SKM-1 (cell line): ENCODE results near the gene TRPM8.
"Not testable (repeated sequence)": the region's sequence is repeated elsewhere in the genome, so short reads cannot be mapped to it uniquely, and the experiment has no call there.

Experiments used
- DNase-seq: peaks from one replicate; lab custom pipeline; 2025; ENCODE audit not compliant: unreplicated experiment; lab: John Stamatoyannopoulos, UW

TRPM8 gene

DNA sequence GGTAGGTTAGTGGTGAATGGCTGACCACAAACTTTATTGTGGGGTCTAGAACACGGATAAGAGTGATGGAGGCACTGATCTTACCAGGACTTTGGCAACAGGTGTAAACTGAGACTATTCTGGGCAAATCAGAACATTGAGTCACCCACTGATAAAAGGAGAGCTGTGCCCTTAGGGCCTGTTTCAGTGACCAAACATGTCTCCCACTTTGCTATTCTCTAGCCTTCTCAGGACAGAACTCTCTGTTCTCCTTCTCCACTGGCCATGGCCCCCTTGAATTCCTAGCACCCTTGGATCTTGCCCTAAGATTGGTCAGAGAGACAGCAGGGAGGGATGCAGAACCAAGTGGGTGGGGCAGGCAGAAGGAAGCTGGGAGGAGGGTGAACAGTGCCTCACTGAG, 18.3 kb downstream of the TRPM8 start:
- DNase-seq, result no peak

DNA sequence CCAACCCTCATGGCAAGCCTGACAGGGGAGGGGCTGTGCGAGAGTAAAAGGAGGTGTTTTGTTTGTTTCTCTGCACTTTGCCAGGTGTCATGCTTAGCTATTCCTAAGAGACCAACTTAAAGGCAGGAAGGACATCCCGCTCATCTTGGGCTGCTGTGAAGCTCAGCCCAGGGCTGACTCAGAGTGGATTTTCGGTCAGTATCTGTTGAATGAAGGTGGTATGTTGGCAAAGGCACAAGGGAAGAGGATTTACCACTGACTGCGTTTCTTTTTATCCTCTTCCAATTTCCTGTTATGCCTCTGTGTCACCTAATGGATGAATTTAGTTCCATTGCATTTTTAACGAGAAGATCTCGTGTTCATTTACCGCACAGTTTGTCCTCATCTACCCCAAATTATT, 18.9 kb downstream of the TRPM8 start:
- DNase-seq, result no peak

DNA sequence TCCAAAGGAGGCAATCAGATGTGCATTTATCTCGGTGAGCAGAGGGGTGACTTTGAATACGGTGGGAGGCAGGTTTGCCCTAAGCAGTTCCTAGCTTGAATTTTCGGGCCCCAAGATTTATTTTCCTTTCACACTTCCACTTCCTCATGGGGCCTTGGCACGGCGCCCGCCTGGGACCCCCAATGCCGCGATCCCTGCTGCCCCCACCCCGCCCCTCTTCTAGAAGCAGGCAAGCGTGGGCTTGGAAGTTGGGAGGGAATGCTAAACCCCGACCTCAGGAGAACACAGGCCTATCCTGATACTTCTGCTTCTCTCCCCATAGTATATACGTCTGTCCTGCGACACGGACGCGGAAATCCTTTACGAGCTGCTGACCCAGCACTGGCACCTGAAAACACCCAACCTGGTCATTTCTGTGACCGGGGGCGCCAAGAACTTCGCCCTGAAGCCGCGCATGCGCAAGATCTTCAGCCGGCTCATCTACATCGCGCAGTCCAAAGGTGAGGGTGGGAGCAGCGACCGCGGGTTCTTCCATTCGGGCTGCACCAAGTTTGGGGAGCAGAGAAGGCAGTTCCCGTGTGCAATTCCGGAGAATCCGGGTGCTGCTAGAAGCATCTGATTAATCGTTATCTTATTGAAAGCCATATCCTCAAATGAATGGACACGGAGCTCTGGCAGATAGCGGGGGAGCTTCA, 21.6 kb downstream of the TRPM8 start:
- no peak for DNase-seq

DNA sequence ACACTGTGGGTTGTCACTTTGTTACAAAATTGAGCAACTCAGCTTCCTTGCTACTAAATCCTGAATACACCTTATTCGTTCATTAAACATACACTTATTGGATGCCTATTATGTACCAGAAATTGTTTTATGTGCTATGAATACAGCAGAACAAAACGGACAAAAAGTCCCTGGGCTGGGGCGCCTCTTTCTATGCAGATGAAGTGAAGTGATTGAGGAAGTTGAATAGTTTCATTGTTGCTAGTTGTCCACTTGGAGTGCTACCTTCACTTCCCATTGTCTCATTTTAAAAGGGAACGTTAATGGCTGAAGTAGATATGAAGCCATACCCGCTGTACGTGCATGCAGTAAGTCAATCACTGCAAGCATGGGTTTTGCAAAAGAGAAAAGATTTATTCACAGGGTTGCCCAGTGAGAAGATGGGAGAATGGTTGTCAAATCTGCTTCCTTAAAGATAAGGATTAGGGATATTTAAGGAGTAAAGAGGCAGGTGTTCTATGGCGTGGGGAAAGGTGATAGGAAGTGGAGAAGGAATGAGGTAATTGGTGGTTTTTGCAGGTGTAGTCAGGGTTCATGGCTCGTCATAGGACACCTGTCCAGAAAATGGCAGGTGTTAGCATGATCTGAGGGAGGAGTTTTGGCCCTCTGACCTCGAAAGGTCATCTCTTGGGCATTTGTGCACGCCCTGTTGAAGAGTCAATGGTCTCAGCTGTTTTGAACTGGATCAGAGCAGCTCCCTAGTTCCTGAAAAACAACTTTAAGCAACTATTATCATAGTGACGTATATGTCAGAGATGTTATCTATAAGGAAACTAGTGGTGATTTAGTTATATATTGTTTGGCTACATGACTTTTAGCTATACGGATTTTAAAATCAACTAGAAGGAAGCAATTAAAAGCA, 23.5 kb downstream of the TRPM8 start:
- DNase-seq, result no peak

DNA sequence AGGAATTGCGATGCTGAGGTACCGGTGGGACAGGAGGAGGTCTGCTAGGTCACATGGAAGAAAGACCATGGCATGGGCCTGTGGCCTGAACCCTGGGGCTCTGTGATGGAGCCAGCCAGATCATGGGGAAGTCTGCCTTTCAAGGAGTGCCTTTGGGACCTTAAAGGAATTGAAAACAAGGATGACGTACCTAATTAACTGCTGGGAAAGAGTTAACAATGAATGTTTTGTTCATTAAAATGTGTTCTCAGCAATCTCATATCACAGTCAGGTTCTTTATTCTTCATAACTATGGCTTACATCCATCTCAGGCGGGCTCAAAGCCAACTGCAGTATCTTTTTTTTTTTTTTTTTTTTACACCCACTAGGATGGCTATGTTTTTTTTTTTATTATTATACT, 25.6 kb downstream of the TRPM8 start:
- no peak for DNase-seq

DNA sequence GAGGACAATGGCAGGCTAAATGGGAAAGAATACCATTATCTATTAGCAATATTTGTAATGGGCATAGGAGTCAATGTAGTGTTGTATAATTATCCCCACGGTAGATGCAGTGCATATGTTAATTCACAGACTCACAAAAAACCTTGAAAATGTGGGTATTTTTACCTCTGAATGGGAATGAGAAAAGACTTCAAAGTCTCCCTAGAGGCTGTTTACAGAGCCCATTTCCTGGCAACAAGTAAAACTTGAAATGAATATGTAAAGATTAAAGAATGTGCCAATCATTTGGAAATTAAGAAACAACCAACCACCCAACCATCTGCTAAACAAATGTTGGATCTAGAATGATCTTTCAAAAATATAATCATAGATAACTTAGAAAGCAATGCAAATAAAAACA, 27.1 kb downstream of the TRPM8 start:
- no peak for DNase-seq

DNA sequence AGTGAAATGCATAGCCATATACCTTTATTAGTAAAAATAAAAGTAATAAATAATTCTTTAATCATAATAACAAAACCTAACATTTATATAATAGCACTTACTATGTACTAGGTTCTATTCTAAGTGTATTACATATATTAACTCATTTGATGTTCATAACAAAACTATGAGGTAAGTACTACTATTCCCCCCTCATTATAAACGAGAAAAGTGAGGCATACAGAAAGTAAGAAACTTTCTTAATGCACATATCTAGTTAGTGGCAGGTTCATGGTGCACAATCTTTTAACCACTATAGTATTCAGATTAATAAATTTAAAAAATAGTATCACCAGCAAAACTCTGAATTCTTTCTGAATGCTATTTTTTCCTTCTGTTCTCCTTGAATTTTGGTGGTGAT, 27.5 kb downstream of the TRPM8 start:
- no peak for DNase-seq

DNA sequence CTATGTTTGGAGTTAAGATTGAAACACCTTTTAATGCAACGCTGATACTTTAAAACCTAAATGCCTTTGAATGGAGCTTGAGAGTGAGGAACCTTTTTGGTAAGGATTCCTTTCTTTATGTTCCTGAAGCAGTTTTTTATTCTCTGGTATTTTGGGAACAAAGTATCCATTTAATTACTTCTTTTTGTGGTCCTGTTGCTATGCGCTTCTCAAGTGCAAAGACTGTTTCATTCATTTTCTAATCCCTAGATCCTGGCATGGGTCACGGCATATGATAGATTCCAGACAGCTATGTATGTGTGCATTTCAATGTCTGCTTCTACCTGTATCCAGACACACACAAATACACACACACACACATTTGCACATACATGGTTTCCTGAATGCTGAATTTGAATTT, 28.0 kb downstream of the TRPM8 start:
- no peak for DNase-seq

DNA sequence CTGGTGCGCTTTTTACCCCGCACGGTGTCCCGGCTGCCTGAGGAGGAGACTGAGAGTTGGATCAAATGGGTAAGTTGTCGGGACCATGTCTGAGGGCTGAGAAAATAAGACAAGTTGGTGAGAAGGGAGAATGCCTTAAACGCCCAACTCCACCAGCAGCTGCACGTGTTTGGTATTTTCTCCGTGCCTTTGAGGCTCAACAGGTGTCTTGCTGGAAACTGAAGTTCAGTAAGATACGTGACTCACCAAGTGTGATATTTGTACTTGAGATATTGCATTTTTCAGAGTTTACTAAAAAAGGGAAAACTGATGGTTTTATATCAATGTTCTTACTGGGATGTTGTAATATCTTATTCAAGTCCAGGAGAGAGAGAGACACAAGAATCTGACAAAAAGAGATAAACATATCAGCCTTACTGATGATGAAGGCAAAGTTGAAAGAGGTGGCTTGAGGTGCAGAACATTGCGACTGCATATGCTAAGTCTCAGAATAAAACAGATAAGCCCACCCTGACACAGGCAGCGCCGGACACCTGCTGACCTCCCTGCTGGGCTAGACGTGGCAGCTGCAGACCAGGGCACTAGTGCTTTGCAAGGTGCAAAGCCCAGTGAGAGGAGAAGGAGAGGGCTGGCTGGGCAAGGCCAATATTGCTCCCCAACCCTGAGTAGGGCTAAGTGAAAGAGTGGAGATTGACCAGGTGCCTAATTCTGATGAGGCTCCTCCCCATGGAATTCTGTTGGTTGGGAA, 33.1 kb downstream of the TRPM8 start:
- DNase-seq, result no peak

DNA sequence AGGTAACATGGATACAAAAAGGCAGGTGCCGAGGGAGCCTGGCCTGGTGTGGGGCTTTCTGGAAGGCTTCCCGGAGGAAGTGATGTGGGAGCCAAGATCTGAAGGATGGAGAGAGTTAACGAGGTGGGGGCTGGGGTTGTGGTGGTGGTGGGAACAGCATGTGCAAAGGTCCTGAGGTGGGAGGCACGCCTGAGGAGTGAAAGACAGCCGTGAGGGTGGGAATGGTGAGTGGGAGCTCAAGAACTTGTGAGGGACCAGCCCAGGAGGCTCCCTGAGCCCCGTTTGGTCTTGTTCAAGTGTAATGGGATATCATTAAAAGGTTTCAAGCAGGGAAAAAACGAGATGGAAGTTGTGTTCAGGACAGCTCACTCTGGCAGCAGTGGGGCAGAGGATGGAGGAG, 35.2 kb downstream of the TRPM8 start:
- no peak for DNase-seq

DNA sequence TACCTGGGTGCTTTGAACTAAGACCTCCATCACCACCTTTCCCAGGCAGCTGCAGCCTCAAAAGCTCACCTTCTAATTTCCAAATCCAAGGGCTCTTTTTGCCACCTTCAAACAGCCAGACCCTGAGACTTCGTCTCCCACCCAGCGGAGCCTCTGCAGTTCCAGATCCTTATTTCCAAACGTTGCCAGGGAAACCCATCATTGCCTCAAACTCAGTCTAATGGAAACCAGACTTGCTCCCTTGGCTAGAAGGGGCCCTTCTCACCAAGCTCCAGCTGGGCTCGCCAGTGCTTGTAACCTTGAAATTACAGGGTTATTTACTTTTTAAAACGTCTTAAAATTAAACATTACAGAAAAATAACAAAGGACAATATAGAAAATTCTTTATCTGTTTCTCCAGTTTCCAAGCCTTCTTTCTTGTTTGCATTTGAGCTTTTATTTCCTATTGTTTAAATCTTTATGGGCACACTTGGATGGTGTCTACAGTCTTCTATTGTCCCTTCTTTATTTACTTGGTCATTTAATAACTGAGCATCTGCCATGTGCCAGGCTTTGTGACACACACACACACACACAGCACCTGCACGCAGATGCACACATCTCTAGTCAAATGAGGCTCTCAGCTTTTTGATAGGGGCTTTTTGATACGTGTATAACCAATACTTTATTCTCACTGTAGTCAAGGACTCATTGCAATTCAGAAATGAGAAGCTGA, 36.1 kb downstream of the TRPM8 start:
- DNase-seq, result no peak

DNA sequence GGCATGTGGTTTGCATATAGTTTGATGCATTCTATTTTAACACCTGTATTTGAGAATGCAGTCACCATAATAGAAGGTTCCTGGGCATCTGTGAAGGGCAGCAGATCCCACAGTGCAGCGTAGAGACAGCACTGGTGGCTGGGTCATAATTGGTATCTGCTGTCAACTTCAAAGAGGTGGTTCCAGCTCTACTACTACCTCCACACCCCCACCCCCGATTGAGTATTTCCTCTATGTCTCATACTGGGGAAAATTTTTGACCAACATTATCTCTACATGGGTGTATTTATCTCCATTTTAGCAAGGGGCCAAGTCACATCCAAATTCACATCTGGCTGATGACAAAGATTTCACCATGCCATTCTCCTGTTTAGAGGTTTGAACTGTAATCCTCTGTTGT, 43.0 kb downstream of the TRPM8 start:
- DNase-seq, result no peak

DNA sequence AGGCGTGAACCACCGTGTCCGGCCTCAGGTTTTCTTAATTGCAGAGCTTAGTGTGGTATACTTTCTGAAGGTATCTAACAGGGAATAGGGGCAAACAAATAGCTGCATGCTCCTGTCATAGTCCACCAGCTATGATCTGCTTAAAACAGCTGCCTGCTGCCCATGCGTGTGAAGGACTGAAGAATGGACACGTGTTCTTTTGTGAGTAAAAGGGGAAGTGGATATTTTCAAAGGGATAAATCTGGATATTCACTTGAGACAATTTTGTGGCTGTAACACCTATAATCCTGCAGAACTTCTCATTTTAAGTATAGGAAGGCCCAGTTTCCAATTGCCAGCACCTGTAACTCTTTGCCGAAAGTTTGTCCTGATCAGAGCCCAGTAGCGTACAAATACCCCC, 44.7 kb downstream of the TRPM8 start:
- DNase-seq, result no peak

DNA sequence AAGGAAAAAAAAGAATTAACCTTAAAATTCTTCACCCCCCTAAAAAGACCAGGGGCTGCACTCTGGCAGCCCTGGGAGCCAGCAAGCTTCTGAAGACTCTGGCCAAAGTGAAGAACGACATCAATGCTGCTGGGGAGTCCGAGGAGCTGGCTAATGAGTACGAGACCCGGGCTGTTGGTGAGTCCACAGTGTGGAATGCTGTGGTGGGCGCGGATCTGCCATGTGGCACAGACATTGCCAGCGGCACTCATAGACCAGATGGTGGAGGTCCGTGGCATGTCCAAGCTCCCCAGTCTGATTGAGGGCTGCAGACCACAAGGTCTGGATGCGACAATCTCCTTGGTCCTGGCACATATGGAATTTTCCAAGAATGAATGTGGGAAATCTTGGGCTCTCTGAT, 47.4 kb downstream of the TRPM8 start:
- DNase-seq, result no peak

DNA sequence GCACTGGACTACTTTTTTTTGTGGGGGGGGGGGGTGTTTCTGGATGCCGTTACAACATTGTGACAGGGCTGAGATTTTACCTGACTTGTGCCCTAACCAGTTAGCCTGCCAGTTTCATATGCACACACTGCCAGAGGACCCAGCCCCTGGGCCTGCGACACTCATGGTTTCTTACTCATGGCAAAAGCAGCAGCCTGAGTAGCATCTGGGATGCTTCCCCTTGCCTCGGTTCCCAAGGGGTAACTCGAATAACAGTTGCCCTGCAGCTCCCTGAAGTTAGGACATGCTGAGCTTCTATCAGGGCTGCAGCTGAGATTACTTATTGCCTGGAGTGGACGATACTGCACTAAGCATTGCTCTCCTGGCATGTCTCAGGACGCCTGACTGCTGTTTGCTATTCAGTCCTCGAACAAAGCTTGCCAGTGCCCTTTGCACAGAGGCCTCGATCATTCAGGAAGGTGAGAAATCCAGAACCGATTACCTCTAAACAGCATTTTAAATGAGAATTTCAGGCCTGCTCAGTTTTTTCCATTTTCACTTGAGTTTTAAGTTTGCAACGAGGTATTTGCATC, 47.9 kb downstream of the TRPM8 start:
- no peak for DNase-seq

DNA sequence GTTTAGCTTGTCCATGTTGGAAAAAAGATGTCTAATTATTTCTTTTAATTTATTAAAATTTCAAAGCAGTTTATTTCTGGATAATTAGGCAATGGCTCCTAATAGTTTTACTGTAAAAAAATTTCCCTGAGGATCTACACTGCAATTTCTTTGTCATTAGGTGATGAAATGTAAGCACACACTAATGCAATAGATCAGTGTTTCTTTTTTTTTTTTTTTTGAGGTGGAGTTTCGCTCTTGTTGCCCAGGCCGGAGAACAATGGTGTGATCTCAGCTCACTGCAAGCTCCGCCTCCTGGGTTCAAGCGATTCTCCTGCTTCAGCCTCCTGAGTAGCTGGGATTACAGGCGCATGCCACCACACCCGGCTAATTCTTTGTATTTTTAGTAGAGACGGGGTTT, 48.5 kb downstream of the TRPM8 start:
- not testable (repeated sequence) for DNase-seq

DNA sequence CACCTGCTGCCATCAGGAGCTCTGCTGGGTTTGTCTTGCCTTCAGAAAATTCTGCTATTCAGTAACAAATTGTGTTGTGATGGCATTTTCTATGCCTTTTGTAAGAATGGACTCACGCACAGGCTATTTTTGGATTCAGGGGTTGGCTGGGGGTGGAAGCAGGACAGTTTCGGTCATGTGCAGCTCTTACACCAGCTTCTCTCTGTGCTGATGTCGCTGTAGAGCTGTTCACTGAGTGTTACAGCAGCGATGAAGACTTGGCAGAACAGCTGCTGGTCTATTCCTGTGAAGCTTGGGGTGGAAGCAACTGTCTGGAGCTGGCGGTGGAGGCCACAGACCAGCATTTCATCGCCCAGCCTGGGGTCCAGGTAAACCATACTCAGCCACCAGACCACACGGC, 49.2 kb downstream of the TRPM8 start:
- no peak for DNase-seq

DNA sequence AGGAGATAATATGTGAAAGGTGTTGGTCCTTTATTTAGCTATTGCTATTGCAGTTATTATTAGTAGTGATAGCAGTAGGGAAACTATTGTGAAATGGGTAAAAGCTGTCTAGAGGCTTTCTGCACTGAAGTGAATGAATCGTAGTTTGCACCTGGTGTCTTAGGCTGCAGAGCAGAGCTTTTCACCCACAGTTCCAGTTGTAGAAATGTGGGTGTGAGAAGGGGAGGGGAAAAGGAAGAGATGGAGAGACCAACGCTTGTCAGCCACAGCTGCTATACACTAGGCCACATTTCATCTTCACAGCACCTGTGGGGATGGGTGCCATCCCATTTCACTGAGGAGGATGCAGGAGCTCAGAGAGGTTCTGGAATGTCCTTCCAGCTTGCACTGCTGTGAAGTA, 50.0 kb downstream of the TRPM8 start:
- DNase-seq, result no peak

DNA sequence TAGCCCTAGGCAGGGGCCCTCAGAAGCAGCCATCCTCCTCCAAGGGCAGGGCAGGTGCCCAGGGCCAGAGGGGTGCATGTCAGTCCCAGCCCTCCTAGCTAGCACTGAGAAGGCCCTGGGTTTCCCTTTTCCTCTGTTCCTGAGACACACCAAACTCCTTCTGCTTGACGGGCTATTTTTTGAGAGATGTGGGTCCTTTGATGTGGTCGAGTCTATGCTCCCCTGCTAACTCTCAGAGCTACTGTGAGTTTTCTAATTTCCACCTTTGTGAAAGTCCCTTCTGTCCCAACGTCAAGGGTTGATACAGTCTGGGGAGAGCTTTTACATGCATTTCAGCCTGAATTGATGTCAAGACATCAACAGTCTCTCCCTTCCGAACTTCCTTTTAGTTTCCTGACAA, 51.4 kb downstream of the TRPM8 start:
- no peak for DNase-seq

DNA sequence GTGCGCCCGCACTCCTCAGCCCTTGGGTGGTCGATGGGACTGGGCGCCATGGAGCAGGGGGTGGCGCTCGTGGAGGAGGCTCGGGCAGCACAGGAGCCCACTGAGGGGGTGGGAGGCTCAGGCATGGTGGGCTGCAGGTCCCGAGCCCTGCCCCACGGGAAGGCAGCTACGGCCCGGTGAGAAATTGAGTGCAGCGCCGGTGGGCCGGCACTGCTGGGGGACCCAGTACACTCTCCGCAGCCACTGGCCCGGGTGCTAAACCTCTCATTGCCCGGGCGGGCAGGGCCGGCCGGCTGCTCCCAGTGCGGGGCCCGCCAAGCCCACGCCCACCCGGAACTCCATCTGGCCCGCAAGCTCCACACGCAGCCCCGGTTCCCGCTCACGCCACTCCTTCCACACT, 55.3 kb downstream of the TRPM8 start:
- not testable (repeated sequence) for DNase-seq
